Vagina (tissue), 2 donors: ENCODE results near the gene HIBCH.

Experiments used
- POLR2A ChIP-seq, 2 donors: fragments of 450-650 bp; IDR thresholded peaks; one replicate each; pipeline ENCODE4 v1.6.1; 2017; ENCODE audit warnings: antibody characterized with exemption in 2 of 2, mild to moderate bottlenecking in 2 of 2, moderate library complexity in 2 of 2
- POLR2AphosphoS5 ChIP-seq, 2 donors: sonication (generic); formaldehyde crosslinking; IDR thresholded peaks; one replicate each; pipeline ENCODE4 v1.9.0; 2017; ENCODE audit warnings: antibody characterized with exemption in 2 of 2, mild to moderate bottlenecking in 2 of 2, low read depth in 1 of 2; ENCODE audit not compliant: insufficient read depth in 1 of 2
- TF ChIP-seq, protein P1 (sequence below), 3 experiments: fragments of 450-650 bp in 2 of 3; fragments of 200-600 bp in 1 of 3; sonication (generic) in 1 of 3; IDR thresholded peaks; one replicate each; pipeline ENCODE4 v1.5.1; 2017 to 2019; ENCODE audit warnings: antibody characterized with exemption in 3 of 3, mild to moderate bottlenecking in 2 of 3, moderate library complexity in 2 of 3

DNA sequence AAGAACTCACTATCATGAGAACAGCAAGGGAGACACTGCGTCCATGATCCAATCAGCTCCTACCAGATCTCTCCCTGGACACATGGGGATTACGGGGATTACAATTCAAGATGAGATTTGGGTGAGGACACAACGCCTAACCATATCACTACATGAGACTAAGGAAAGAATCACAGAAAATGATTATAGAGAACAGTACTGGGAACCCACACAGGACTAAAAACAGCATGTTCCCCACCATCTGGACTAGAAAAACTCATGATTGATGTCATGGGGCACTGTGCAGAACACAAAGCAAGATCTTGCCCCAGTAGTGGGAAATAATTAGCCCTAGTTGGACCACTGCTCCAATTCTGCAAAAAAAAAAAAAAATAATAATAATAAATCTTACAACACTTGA is 63.5 kb downstream of the HIBCH start:
- no peak for TF ChIP-seq POLR2A (IDR thresholded peaks at IDR 0.05)
- TF ChIP-seq, protein P1, sequence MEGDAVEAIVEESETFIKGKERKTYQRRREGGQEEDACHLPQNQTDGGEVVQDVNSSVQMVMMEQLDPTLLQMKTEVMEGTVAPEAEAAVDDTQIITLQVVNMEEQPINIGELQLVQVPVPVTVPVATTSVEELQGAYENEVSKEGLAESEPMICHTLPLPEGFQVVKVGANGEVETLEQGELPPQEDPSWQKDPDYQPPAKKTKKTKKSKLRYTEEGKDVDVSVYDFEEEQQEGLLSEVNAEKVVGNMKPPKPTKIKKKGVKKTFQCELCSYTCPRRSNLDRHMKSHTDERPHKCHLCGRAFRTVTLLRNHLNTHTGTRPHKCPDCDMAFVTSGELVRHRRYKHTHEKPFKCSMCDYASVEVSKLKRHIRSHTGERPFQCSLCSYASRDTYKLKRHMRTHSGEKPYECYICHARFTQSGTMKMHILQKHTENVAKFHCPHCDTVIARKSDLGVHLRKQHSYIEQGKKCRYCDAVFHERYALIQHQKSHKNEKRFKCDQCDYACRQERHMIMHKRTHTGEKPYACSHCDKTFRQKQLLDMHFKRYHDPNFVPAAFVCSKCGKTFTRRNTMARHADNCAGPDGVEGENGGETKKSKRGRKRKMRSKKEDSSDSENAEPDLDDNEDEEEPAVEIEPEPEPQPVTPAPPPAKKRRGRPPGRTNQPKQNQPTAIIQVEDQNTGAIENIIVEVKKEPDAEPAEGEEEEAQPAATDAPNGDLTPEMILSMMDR (IDR thresholded peaks at IDR 0.05) = no peak
- no peak for TF ChIP-seq POLR2AphosphoS5 (IDR thresholded peaks at IDR 0.05; ENCODE audit: insufficient read depth in 1 of 2, low read depth in 1 of 2)
